Measurements from ENCODE around the gene MTFR2.

The MTFR2 gene

DNA sequence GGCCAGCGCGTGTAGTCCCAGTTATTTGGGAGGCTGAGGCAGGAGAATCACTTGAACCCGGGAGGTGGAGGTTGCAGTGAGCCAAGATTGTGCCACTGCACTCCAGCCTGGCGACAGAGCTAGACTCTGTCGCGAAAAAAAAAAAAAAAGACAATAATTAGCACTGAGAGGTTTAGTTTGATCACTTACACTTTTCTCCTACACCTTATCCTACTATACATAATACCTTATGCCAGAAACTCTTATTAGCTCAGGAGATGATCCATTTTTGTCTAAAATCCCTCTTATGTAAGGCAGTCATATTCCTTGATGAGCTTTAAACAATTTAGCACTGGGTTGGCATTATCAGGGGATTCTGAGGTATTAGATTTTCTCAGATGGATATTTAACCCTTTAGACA, 3.6 kb upstream of the MTFR2 start:
- TF ChIP-seq GATA2 (IDR thresholded peaks at IDR 0.05; ENCODE audit: low read depth, low read length) (no peak), GATA3 (IDR thresholded peaks at IDR 0.05; ENCODE audit: low read depth, low read length) (no peak)

DNA sequence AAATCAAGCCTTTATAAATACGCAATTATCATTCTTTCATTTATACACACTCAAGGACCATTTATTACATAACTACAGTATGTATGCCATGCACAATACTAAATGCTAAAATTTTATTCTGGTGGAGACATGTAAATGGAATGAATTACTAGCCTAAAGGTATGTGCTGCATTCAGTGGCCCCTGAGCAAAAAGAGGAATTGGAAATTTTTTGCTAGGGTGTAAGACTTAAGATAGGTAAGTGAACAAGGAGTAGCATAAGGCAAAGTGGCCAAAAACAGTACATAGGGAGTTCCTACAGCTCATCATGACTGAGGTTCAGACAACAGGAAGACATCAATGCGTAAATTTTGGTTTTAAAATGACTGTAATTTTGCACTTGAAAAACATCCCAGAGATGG, 2.3 kb upstream of the MTFR2 start:
- no peak for TF ChIP-seq GATA3 (IDR thresholded peaks at IDR 0.05; ENCODE audit: low read depth, low read length)
- no peak for TF ChIP-seq GATA2 (IDR thresholded peaks at IDR 0.05; ENCODE audit: low read depth, low read length)

DNA sequence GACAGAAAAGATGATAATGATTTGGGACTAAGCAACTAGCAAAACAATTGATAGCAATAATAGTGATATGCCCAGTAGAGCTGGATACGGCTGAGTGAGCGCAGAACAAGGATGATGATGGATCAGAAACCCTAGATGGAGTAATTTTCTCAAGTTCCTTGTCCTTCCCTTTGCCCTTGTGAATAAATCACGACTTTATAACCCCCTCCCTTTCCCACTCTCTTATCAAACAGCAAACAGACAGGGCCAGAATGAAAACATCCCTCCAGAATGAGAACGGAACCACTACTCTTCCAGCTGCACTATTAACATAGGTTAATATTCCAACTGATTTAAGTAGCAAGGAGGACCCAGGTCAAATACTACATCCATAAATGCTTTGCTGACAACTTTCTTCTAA, 1.3 kb upstream of the MTFR2 start:
- TF ChIP-seq GATA2 (IDR thresholded peaks at IDR 0.05; ENCODE audit: low read depth, low read length) (no peak), GATA3 (IDR thresholded peaks at IDR 0.05; ENCODE audit: low read depth, low read length) (no peak)

DNA sequence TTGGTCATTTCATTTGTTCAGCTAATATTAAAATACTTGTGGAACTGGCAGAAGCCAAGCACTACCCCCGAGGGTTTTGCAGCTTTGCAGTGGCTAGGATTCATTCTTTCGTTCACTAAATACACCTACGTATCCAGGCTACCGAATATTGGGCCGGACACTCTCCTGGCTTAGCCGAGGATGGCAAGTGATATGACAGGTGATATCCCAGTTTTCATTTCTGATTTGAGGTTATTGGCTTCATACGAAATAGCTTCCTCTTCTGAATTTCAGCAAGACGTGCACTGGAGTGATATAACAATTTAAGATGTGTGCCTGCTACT, 536 bp upstream of the MTFR2 start:
- TF ChIP-seq GATA2 (IDR thresholded peaks at IDR 0.05; ENCODE audit: low read depth, low read length) (no peak), GATA3 (IDR thresholded peaks at IDR 0.05; ENCODE audit: low read depth, low read length) (no peak)

DNA sequence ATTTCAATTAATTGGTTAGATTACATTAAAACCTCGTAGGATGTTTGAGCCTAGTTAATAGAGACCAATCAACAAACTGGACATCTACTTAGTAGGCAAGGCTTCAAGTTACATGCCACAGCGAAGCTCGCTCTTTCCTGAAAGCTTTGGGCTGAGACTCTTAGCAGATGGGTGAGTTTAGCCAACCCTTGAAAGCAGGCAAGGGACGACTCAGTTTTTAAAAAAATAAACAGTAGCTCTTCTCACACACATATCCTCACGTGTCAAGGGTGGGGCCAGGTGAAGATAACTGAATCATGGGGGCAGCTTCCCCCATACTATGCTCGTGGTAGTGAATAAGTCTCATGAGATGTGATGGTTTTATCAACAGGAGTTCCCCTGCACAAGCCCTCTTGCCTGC, 775 bp downstream of the MTFR2 start:
- no peak for TF ChIP-seq GATA2 (IDR thresholded peaks at IDR 0.05; ENCODE audit: low read depth, low read length)

DNA sequence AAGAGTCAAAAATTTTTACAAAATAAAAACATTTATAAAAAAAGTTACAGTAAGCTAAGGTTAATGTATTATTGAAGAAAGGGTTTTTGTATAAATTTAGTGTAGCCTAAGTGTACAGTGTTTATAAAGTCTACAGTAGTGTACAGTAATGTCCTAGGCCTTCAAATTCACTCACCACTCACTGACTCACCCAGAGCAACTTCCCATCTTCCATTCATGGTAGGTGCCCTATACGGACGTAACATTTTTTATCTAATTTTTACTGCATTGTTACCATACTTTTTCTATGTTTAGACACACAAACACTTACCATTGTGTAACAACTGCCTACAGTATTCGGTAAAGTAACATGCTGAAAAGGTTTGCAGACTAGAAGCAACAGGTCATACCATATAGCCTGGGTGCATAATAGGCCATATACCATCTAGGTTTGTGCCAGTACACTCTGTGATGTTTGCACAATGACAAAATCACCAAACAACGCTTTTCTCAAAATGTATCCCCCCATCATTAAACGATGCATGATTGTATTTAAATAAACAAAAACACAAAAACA, 6.0 kb downstream of the MTFR2 start:
- no peak for TF ChIP-seq GATA3 (IDR thresholded peaks at IDR 0.05; ENCODE audit: low read depth, low read length)
- TF ChIP-seq GATA2 (IDR thresholded peaks at IDR 0.05; ENCODE audit: low read depth, low read length), result no peak

DNA sequence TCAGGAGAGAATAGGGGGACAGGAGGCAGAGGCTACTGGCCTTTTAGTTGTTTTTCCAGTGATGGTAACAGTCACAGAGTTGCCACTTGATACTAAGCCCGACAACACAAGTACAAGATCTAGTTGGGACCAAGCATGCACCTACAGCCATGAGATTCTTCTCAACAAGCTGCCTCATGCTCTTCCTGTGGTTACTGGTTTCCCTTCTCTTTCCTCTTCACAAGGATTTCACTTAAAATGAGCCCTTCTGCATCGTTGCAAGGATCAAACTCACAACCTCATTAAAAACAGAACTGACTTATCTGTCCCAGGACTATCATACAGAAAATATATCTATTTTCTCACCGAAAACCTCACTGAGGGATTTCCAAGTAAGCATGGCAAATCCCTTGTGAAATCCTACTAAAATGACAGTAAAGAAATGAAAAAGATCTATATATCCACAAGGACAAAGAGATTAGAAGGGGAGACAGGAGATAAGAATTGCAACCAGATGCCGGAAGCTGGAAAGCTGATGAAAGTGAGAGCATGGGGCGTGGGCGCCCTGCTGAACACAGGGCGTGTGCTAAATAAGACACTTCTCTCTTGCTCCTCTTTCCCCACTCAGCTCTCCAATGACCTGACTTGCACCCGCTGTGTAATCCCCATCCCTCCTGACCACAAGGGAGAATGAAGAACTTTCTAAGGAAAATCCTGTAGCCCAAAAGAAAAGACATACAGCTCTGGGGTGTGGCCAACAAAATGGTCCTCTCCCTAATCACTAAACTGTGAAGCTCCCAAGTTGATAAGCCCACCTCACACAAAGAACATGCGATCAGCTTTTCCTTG, 13.4 kb downstream of the MTFR2 start:
- no peak for TF ChIP-seq GATA2 (IDR thresholded peaks at IDR 0.05; ENCODE audit: low read depth, low read length)
- TF ChIP-seq GATA3 (IDR thresholded peaks at IDR 0.05; ENCODE audit: low read depth, low read length), result no peak

DNA sequence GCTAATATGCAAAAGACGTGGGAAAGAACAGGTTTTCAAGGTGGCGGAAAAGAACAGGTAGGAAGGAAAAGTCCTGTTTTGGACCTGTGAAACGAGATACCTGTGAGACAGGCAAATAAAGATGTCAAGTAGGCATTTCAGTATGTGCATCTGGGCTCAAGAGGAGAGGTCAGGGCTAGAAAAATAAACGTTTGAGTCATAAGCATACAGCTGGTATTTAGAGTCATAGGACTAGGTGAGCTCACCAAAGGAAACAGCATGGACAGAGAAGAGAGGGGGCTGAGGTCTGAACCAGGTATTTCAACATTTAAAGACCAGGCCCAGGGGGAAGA, 14.9 kb downstream of the MTFR2 start:
- TF ChIP-seq GATA3 (IDR thresholded peaks at IDR 0.05; ENCODE audit: low read depth, low read length) (no peak), GATA2 (IDR thresholded peaks at IDR 0.05; ENCODE audit: low read depth, low read length) (no peak)

DNA sequence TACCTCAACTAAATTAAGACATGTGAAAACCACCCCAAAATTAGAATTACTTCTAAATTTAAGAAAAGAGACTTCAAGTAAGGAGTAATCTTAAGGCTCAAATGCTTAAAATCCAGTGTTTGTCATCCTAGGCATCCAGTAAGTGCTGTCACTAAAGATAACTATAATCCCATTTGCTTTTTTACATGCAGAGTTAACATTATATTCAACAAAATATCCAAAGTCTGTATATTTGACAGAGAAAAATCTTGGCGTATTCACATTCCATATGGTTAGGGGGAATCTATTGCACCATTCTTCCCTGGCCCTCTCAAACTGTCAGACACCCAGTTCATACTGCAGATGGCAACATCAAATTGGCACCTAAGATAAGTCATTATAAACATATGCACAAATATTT, 17.4 kb downstream of the MTFR2 start:
- TF ChIP-seq GATA3 (IDR thresholded peaks at IDR 0.05; ENCODE audit: low read depth, low read length), result no peak
- TF ChIP-seq GATA2 (IDR thresholded peaks at IDR 0.05; ENCODE audit: low read depth, low read length), result no peak

DNA sequence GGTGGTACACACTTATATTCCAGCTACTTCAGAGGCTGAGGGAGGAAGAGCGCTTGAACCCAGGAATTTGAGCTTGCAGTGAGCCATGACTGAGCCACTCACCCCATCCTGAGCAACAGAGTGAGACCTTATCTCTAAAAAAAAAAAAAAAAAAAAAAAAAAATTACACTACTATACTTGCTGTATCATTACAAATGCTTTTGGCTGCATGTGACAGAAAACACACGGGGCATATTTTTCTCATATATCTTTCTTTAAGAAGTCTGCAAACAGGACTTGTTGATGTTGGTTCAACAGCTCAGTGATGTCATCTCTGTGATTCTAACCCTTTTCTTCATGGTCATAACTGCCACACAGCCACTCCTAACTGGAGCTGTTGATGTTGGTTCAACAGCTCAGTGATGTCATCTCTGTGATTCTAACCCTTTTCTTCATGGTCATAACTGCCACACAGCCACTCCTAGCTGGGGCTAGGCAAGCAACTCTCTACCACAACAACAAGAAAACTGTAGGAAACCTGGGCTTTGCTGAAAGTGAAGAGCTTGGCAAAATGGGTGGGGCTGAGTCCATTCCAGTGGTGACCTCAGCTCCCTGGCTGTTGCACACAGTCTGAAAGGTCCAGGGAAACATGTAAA, 19.8 kb downstream of the MTFR2 start:
- no peak for TF ChIP-seq GATA3 (IDR thresholded peaks at IDR 0.05; ENCODE audit: low read depth, low read length)
- no peak for TF ChIP-seq GATA2 (IDR thresholded peaks at IDR 0.05; ENCODE audit: low read depth, low read length)

DNA sequence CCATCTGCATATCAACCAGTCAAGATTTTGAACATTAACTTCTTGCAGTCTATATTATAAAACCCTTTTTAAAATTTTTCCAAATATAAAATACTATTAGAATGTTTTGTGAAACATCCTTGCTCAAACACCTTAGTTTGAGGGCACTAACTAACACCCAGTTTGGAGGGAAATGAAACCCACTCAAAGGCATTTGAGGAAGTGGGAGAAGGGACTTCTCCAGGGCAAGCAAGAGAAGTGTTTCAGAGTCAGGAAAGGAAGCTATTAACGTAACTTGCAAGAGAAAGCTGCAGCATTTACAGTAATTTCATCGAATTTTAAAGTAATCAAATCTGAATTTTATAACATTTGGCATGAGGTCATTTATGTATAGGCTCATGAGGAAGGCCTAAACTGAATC, 21.3 kb downstream of the MTFR2 start:
- no peak for TF ChIP-seq GATA2 (IDR thresholded peaks at IDR 0.05; ENCODE audit: low read depth, low read length)
- no peak for TF ChIP-seq GATA3 (IDR thresholded peaks at IDR 0.05; ENCODE audit: low read depth, low read length)

DNA sequence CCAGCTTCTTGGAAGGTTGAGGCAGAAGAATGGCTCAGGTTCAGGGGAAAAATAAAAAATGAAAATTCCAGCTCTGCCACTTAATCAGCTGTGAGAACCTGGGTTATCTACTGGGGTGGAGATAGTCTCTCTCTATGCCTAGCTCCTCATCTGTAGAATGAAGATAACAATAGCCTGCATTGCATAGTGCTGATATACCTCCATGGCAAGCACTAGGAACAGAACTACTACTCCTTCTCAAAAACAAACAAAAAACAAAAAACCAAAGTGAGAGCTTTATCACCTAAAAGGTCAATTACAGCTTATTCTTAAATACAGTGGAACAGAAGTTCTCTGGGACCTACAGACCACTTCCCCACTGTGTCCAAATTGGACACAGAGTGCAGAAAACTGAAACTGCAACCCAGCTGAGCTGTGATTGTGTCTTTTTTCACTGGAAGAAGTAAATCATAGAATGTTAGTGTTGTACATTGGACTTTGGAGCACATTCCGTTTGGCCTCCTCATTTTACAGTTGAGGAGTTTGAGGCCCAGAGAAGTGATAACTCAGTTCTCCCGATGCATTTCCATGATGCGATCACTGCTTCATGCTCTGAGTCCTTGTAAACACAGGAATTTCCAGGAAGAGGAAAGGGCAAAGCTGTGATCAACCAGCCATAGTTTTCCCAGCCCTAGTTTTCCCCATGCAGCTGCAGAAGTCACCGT, 23.3 kb downstream of the MTFR2 start:
- TF ChIP-seq GATA2 (IDR thresholded peaks at IDR 0.05; ENCODE audit: low read depth, low read length) (no peak), GATA3 (IDR thresholded peaks at IDR 0.05; ENCODE audit: low read depth, low read length) (no peak)

DNA sequence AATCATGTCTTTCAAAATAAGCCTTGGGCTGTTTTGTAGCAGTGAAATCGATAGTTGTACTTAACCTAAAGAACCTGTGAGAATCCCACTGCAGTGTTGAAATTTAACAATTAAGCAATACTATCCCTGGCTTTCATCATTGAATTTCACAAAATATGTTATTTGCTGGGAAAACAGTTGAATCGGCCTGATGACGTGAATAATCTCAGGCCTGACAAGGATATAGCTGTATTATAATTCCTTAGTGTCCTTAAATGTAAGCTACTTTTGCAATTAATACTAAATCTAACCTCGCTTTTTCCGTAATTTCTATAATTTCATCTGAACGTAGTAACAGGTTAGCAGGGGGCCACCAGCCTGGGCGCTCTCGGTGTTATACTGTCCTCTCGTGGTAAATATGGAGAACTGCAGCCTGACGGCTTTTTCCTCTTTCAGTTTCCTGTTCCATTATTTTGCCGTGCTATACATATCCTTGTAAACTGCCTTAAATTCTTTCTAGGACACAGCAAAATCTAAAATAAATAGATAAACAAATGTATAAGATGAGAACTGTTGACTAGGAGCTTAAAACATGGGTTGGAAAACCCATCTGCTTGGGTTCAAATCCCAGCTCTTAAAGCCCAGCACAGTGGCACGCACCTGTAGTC, 24.0 kb downstream of the MTFR2 start:
- TF ChIP-seq GATA3 (IDR thresholded peaks at IDR 0.05; ENCODE audit: low read depth, low read length), result no peak
- no peak for TF ChIP-seq GATA2 (IDR thresholded peaks at IDR 0.05; ENCODE audit: low read depth, low read length)

DNA sequence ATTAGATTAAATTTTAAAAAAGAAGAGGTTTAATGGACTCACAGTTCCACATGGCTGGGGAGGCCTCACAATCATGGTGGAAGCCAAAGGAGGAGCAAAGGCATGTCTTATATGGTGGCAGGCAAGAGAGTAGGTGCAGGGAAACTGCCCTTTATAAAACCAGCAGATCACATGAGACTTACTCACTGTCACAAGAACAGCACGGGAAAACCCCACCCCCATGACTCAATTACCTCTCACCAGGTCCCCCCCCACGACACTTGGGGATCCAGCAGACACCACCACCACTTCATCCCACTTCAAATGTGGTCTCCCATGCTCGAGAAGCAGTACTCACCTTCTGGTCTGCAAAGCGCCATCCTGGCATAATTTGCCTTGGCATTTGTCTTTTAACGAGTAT, 24.6 kb downstream of the MTFR2 start:
- no peak for TF ChIP-seq GATA2 (IDR thresholded peaks at IDR 0.05; ENCODE audit: low read depth, low read length)
